Thyroid gland (tissue), 4 donors: ENCODE data around the gene BET1L. TPM values are rescaled to one million over a fixed set of nuclear protein-coding genes. Genes with fewer than 3 reads are reported as not detected.

Experiments used
- DNase-seq, 2 donors: peaks; one replicate each; pipeline ENCODE4 v3.0.0-alpha.2; 2019
- H3K27ac ChIP-seq, 3 donors: fragments of 200-600 bp; sonication (generic); 1 replicate in 2 of 3; 2 replicates in 1 of 3; pipeline ENCODE4 v1.5.1; 2016 to 2019; ENCODE audit warnings: mild to moderate bottlenecking in 1 of 3, moderate library complexity in 1 of 3
- H3K27me3 ChIP-seq: fragments of 200-600 bp; sonication (generic); one replicate; pipeline ENCODE4 v1.5.1; 2019
- H3K36me3 ChIP-seq, 2 donors: fragments of 200-600 bp; sonication (generic); one replicate each; pipeline ENCODE4 v1.5.1; 2016 to 2019
- H3K4me1 ChIP-seq, 2 donors: fragments of 200-600 bp; sonication (generic); one replicate each; pipeline ENCODE4 v1.5.1; 2017 to 2019
- H3K4me3 ChIP-seq, 3 donors: fragments of 200-600 bp; sonication (generic); replicated peaks in 1 of 3; 1 replicate in 2 of 3; 2 replicates in 1 of 3; pipeline ENCODE4 v1.5.1; 2016; ENCODE audit warnings: mild to moderate bottlenecking in 1 of 3
- H3K9me3 ChIP-seq: fragments of 200-600 bp; sonication (generic); one replicate; pipeline ENCODE4 v1.5.1; 2017
- POLR2A ChIP-seq, 2 donors: fragments of 450-650 bp; IDR thresholded peaks; one replicate each; pipeline ENCODE4 v1.6.1; 2017; ENCODE audit warnings: antibody characterized with exemption in 2 of 2, mild to moderate bottlenecking in 2 of 2, moderate library complexity in 1 of 2
- WGBS, 2 donors: methylation state at CpG; one replicate each; pipeline ENCODE4 v1.1.5; 2017; 5-methylcytosine and 5-hydroxymethylcytosine counted together
- intact Hi-C: fragments of 100-400 bp; cut with DNase I; formaldehyde crosslinking; loops from one replicate; pipeline ENCODE4 v1.15.1; 2023
- total RNA-seq, 4 donors: library from RNA; depleted of rRNA; stranded (reverse); fragments of >200 nt; gene quantifications; one replicate each; pipeline ENCODE4 v1.2.3, GENCODE V29; 2016
- TF ChIP-seq, protein P1 (sequence below), 6 experiments: fragments of 200-600 bp in 3 of 6; fragments of 450-650 bp in 3 of 6; sonication (generic) in 3 of 6; IDR thresholded peaks; one replicate each; pipeline ENCODE4 v1.5.1; 2016 to 2019; ENCODE audit warnings: antibody characterized with exemption in 6 of 6, mild to moderate bottlenecking in 2 of 6, inconsistent platforms in 1 of 6, moderate library complexity in 1 of 6

The BET1L gene
- total RNA-seq, 4 donors from 2014 or later, result 22.2 to 39.5 (median 33.8) TPM

DNA sequence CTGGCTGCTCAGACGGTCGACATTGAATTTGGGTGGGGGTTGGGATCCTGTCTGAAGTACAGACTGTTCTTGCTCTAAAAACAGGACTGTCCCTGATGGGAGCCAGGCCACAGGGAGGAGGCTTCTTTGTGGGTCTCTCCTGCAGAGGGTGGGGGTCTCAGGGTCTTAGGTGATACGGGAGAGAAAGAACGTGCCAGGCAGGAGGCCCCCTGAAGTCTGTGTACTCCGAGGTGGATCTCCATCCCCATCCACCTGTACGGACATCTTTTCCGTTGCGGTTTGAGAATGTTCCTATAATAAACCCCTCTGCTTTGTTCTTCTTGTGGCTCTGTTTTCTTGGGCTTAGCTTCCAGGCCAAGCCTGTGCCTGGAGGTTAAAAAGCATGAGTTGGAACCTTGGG lies 45.5 kb upstream of the BET1L start:
- TF ChIP-seq, protein P1, sequence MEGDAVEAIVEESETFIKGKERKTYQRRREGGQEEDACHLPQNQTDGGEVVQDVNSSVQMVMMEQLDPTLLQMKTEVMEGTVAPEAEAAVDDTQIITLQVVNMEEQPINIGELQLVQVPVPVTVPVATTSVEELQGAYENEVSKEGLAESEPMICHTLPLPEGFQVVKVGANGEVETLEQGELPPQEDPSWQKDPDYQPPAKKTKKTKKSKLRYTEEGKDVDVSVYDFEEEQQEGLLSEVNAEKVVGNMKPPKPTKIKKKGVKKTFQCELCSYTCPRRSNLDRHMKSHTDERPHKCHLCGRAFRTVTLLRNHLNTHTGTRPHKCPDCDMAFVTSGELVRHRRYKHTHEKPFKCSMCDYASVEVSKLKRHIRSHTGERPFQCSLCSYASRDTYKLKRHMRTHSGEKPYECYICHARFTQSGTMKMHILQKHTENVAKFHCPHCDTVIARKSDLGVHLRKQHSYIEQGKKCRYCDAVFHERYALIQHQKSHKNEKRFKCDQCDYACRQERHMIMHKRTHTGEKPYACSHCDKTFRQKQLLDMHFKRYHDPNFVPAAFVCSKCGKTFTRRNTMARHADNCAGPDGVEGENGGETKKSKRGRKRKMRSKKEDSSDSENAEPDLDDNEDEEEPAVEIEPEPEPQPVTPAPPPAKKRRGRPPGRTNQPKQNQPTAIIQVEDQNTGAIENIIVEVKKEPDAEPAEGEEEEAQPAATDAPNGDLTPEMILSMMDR (IDR thresholded peaks at IDR 0.05), result no peak
- TF ChIP-seq POLR2A (IDR thresholded peaks at IDR 0.05), result no peak
- DNase-seq, result no peak
- H3K4me3 ChIP-seq, result no peak overlapping the region
- H3K4me1 ChIP-seq, result no peaks in the 10 kb centered on the region
- 89 to 91% methylated on average over 8 of the region's 8 CpGs for WGBS, 2 donors
- H3K27me3 ChIP-seq, result no peaks in the 10 kb centered on the region
- no peak overlapping the region for H3K27ac ChIP-seq
- intact Hi-C loops, result no loop called here
- H3K36me3 ChIP-seq, result peaks cover 40 to 42% of the 10 kb centered on the region in 2 donors
- H3K9me3 ChIP-seq, result no peaks in the 10 kb centered on the region

DNA sequence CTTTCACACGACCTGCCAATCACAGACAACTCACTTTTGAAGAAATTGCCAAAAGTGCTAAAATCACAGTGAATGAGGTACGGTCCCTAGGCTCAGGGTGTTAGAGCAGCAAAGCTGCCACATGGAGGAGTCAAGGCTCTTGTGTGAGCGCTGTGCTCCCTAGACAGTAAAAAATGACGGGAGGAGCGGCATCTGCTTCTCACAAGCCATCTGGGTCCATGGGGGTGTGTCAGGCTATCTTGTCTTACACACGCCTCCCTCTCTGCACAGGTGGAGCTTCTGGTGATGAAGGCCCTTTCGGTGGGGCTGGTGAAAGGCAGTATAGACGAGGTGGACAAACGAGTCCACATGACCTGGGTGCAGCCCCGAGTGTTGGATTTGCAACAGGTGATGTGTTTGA lies 44.4 kb upstream of the BET1L start:
- H3K27ac ChIP-seq, result no peak overlapping the region
- H3K4me3 ChIP-seq, result no peak overlapping the region
- H3K27me3 ChIP-seq, result no peaks in the 10 kb centered on the region
- H3K9me3 ChIP-seq, result no peaks in the 10 kb centered on the region
- intact Hi-C loops, result no loop called here
- 89 to 90% methylated on average over 10 of the region's 10 CpGs for WGBS, 2 donors
- no peak for DNase-seq
- TF ChIP-seq, protein P1 (IDR thresholded peaks at IDR 0.05), result no peak
- no peak for TF ChIP-seq POLR2A (IDR thresholded peaks at IDR 0.05)
- H3K36me3 ChIP-seq, result peaks cover 49 to 52% of the 10 kb centered on the region in 2 donors
- no peaks in the 10 kb centered on the region for H3K4me1 ChIP-seq

DNA sequence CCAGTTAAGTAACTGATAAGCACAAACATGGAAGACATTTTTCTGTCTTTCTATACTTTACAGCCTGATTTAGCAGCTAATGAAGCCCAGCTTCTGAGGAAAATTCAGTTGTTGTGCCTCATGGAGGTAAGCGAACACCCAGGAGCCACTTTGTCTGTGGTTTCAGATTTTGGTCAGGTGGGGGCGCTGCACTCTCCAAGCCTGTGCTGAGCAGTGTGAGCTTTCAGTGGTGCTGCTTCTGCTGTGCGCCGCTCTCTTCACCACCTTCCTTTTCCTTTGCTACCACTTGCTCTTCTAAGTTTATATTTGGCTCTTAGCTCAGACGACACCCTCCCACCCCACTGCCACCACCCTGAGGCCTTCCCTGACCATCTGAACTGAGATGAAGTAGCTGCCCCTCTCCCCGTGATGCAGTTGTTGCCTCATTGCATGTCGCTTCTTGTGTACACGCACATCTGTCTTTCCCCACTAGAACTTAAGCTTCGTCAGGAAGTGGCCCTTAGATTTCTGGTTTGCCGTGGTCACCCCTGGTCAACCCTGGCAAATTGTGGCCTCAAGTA lies 43.6 kb upstream of the BET1L start:
- no peak for TF ChIP-seq POLR2A (IDR thresholded peaks at IDR 0.05)
- TF ChIP-seq, protein P1 (IDR thresholded peaks at IDR 0.05), result peak; percentile 14 to 47 (median 33)
- Histone ChIP-seq H3K9me3 (no peaks in the 10 kb centered on the region), H3K4me3 (no peak overlapping the region), H3K27me3 (no peaks in the 10 kb centered on the region), H3K4me1 (no peaks in the 10 kb centered on the region), H3K36me3 (peaks cover 56 to 59% of the 10 kb centered on the region in 2 donors), H3K27ac (no peak overlapping the region)
- intact Hi-C loops, result no loop called here
- 86% methylated on average over 10 of the region's 10 CpGs for WGBS, 2 donors
- peak; percentile 42 to 43 for DNase-seq

DNA sequence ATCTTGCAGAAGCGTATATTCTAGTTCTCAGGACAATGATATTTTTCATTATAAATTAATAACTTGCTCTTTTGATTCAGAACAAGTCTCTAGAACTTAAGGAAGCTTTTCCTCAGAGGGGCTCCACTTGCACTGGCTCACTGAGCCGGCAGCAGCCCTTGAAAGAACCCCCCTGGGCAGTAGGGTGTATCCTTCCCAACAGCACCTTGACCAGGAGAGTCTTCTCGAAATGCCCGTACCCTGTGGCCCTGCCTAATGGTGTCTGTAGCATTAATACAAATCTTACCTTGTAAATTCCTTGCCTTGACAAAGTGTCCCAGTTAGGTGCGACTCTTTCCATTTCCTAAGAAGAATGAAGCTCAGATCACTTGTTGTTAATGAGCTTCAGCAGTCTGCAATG lies 43.1 kb upstream of the BET1L start:
- Histone ChIP-seq H3K27me3 (no peaks in the 10 kb centered on the region), H3K27ac (no peak overlapping the region), H3K4me3 (no peak overlapping the region), H3K9me3 (no peaks in the 10 kb centered on the region), H3K4me1 (no peaks in the 10 kb centered on the region), H3K36me3 (peaks cover 59 to 63% of the 10 kb centered on the region in 2 donors)
- no peak for DNase-seq
- no peak for TF ChIP-seq POLR2A (IDR thresholded peaks at IDR 0.05)
- TF ChIP-seq, protein P1 (IDR thresholded peaks at IDR 0.05), result no peak
- intact Hi-C loops, result no loop called here
- WGBS, 2 donors, result 88 to 89% methylated on average over 5 of the region's 5 CpGs

DNA sequence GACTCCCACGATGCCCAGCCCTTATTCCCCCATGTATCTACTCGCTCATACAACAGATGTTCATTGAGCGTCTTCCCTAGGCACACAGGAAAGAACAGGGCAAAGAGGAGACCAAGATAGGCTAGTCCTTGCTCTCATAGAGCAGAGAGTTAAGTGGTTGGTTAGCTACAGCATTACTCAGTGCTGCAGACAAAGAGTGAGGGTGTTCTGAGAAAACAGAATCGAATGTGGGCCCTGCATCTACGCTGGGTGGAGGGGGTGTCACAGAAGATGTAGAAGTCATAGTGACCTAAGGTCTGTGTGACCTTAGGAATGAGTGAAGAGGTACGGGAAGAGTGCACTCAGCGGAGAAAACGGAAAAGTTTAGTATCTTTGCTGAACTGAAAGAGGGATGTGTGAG lies 41.9 kb upstream of the BET1L start:
- Histone ChIP-seq H3K27me3 (no peaks in the 10 kb centered on the region), H3K36me3 (peaks cover 68 to 71% of the 10 kb centered on the region in 2 donors), H3K9me3 (no peaks in the 10 kb centered on the region), H3K4me1 (no peaks in the 10 kb centered on the region), H3K4me3 (no peak overlapping the region), H3K27ac (no peak overlapping the region)
- no peak for TF ChIP-seq POLR2A (IDR thresholded peaks at IDR 0.05)
- TF ChIP-seq, protein P1 (IDR thresholded peaks at IDR 0.05), result no peak
- no peak for DNase-seq
- intact Hi-C loops, result no loop called here
- 92 to 96% methylated on average over 8 of the region's 8 CpGs for WGBS, 2 donors
